Measurements from ENCODE around the gene RARRES1.

RARRES1 gene

DNA sequence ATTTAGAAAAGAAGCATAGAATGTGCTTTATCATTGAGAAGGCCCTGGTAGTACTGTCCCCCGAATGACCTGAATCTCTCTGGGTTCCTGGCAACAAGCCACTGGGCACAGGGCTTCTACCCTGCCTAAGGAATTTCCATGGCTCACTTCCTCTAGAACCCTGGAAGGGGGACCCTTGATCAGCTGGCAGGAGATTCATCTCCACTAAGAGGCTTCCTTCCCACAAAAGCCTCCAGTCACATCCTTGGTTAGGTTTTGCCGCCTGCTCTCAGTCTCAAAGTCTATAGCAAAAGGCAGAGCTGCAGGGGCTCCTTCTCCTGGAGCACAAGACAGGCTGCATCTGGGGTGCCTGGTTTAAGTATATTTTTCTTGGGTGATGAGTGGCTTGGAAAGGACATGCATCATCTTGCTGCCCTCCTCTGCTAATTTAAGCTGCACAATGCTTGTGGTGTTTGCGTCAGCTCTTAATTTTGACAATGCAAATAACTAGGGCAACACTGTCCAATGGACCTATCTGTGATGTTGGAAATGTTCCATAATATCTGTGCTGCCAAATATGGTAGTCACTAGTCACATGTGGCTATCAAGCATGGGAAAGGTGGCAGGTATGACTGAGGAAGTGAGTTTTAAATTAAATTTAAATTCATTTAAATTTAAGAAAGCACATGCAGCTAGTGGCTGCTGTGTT is 33.4 kb upstream of the RARRES1 start:
- no peak for DNase-seq

DNA sequence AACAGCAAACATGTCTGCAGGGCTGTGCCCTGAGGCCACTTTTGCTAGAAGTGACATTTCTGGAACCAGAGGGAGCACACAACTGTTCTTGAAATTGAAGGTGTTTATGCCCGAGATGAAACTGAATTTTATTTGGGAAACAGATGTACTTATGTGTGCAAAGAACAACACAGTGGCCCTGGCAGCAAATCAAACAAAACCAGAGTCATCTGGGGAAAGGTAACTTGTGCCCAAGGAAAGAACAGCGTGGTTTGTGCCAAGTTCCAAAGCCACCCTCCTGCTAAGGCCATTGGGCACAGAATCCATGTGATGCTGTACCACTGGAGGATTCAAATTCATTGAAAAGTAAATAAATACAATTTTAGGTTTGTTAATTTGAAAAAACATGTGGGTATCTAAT is 31.2 kb upstream of the RARRES1 start:
- DNase-seq = no peak

DNA sequence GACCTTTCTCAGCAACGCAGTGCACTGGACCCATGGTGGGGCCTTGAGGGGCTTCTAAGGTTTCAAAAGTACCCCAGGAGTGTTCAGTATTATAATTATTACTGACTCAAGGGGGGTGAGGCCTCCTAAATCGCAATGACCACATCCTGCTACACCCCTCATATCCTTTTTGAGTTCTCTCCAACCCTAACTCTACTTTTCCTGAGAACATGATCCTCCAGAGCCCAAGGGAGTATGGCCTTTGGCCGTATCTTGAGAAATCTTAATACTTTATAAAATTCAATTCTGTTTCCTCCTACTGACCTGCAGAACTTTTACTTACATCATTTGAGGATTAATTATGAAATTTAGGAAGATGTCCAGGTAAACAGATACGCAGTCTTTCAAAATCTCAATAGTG is 30.4 kb upstream of the RARRES1 start:
- no peak for DNase-seq

- DNase-seq = no peak
Measured at GRCh38 chr3:158761350-158761749, 29.1 kb upstream of the RARRES1 start.

- no peak for DNase-seq
Measured at GRCh38 chr3:158755421-158755820, 23.2 kb upstream of the RARRES1 start.

DNA sequence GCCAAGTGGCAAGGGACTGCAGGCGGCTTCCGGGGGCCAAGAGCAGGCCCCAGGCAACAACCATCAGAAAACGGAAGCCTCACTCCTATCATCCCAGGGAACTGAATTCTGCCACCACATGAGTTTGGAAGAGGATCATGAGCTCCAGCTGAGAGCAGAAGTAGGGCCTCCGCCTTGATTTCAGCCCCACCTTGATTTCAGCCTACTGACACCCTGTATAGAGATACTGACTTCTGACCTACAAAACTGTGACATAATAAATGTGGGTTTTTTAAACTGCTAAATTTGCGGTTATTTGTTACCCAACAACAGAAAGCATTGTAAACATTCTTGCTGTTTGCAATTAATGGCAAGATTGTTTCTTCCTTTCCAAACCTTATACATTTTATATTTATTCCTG is 21.6 kb upstream of the RARRES1 start:
- no peak for DNase-seq

DNA sequence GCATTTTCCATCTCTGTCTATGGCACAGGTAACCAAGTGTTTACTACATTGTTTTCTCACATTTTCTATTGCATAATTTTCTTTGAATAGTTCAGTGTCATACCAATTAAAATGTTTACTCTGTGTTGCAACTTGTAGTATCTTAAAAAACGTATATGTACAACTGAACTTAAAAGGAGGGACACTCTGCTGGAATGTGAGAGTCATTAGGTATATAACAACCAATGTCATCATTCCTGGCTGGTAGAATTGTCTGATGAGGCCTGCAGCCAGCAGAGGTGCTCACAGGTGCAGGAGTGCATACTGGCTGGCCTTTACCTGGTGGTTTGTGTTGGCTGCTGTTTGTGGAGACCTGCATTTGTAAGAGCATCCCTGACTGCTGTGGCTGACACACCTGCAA is 19.1 kb upstream of the RARRES1 start:
- no peak for DNase-seq

DNA sequence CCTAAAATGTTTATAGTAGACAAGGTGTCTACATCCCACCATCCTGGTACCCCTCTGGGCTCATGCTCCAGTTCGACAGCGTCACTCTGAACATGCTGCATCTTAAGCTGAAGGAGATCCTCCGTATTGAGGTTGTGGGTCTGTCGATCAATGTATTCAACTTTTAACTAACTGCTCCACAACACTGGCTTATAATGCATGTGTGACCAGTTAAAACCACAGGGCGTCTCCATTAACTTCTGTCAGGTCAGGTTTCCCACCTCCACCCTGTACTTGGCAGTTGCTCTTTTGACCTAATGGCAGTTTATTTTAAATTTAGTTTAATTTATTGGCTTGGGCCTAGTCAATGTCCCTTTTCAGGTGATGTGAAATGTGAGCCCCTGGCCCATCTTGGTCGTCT is 17.8 kb upstream of the RARRES1 start:
- DNase-seq = no peak

DNA sequence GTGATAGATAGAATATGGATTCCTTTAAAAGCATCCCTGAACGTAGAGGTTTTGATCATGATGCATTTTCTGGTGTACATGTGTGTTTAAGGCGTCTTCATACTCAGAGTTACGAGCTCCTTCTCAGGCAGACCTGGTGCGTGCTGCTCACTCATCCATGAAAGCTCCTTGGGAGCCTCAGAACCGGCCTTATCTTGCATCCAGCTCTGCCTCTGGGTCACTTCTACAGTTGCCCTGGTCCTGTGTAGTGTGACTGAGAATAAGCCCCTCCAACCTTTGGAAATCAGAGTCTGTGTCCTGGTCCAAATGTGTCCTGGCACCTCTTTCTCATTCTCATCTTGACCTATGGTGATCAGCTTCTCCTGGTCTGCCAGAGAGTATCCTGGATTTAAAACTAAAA is 17.3 kb upstream of the RARRES1 start:
- DNase-seq = no peak

GRCh38 chr3:158748237-158748828 is 16.1 kb upstream of the RARRES1 start:
- no peak for DNase-seq

DNA sequence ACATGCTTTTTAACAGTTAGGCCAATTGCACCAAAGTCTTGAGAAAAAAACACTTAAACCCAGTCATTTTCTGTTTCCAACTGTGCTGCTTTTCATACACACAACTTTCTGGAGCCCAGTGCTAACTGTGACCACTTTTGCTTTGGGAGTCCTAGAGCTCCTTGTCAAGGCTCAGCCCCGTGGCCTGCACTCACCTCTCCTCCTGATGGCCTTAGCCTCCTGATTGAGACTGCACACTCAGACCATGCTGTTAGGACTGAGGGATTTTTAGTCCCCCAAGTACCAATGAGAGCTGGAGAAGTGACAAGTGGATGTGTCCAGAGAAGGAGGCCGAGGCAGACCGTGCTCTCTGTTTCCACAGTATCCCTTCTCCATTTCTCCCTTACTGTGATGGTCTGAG is 15.2 kb upstream of the RARRES1 start:
- no peak for DNase-seq

DNA sequence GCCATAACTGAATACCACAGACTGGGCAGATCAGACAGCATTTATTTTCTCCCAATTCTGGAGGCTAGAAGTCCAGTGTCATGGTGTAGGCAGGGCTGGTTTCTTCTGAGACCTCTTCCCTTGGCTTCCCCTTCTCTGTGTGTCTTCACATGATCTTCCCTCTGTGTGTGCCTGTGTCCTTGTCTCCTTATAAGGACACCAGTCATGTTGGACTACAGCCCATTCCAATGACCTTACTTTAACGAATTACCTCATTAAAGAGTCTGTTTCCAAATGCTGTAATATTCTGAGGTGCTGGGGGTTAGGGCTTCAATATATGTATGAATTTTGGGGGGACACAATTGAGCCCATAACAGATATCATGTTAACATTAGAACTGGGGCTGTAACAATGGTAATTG is 13.3 kb upstream of the RARRES1 start:
- DNase-seq = no peak

- DNase-seq = no peak
Measured at GRCh38 chr3:158744567-158745288, 12.5 kb upstream of the RARRES1 start.

DNA sequence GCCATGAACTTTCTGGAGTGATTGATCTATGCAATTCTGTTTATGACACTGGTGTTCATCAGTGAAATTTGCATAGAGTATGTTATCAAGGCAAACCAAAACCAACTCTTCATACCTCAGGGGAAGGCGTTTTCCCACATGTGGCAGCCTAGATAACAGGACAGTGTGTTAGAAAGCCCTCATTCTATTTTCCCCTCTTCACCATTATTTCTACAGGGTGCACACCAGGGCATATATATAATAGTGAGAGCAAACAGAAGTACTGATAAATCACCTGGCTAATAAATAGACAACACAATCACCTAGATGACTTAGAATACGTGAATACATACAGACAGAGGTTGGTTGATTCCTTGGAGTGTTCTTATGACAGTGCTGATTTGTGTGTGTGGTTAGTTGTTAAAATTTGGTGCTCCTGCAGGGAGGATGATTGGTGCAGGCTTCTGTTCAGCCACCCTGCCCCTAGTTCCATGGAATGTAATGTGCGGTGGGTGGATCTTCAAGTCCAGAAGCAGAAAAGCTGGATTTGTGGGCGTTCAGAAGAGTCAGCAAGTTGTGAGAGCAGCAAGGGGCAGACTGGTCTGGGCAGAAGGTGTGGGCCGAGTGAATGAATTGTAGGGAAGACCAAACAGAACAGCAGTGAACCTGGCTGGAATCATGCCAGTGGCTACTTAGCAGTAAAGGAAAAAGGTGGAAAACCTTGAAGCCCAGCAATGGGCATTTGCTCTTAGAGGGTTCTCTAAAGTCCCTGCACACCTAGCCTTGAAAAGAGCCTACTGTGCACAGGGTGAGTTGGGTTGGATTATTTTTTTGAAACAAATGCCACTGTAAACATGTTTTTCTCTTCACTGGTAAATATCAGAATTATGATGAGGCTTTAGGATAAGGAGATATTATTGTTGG is 11.7 kb upstream of the RARRES1 start:
- DNase-seq = no peak

- DNase-seq = no peak
Measured at GRCh38 chr3:158742871-158743663, 10.8 kb upstream of the RARRES1 start.

DNA sequence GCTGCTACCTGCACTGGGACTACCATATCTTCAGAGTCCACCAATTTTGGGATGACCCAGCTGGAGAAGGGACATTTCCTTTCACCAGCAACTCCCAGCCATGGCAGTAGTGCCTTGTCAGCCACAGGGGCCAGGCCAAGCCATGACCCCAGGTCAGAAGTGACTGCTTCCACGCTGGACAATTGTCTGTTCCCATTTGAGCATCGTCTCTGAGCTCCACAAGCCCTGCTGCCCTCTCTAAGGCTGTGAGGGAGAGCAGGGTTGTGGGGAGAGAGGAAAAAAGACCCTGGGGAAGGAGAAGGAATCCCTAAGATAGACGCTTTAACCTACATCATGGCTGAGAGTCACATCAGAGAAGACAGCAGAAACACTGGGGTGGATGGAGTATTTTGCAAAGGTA is 7.4 kb upstream of the RARRES1 start:
- no peak for DNase-seq

GRCh38 chr3:158739078-158739477 is 6.8 kb upstream of the RARRES1 start:
- no peak for DNase-seq

DNA sequence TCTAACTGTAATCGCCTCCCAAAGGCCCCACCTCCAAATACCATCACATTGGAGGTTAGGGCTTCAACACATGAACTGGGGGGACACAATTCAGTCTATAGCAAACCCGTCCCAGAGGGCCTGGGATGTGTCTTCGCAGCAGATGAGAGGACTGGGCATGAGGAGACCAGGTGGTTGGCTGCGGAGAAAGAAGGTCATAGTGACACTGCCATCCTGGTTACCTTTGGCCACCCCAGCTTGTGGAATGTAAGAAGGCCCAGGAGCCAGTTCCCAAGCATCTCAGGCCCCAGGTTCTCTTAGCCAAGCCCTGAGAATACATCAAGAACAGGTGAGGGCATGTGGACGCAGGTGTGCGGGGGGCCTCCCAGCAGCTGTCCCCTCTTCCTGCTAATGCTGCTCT is 6.4 kb upstream of the RARRES1 start:
- DNase-seq = no peak

GRCh38 chr3:158737976-158738615 is 5.8 kb upstream of the RARRES1 start:
- DNase-seq = no peak

DNA sequence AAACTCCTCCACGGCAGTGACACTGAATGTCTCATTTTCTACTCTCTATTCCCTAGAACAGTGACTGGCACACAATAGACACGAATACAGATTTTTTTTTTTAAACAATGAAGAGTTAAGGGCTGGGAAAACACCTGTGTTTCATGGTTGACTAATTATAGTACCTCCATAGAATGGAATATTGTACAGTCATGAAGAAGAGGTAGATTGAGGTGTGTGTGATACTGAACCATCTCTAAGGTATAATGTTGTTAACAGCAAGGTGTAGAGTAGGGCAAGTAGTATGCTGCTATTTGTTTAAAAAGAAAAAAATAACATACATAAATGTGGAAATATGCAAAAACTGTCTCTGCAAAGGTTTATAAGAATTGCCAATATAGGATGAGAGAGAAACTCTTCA is 5.2 kb upstream of the RARRES1 start:
- DNase-seq = no peak

- no peak for DNase-seq
Measured at GRCh38 chr3:158735296-158736033, 3.2 kb upstream of the RARRES1 start.
